Upper lobe of right lung (tissue), 1 donor: ENCODE data around the gene NOA1. TPM values are rescaled to one million over a fixed set of nuclear protein-coding genes. Genes with fewer than 3 reads are reported as not detected.

Experiments used
- ATAC-seq: fragments of 200-7000 bp; cut with Tn5 transposase; one replicate; pipeline ENCODE4 v1.9.1; 2020; ENCODE audit warnings: mild to moderate bottlenecking, moderate library complexity
- DNase-seq: peaks from one replicate; pipeline ENCODE4 v3.0.0-alpha.2; 2020
- H3K27ac ChIP-seq: fragments of 200-600 bp; one replicate; pipeline ENCODE4 v1.8.0; 2022
- H3K27me3 ChIP-seq: fragments of 200-600 bp; one replicate; pipeline ENCODE4 v1.8.0; 2022; ENCODE audit warnings: mild to moderate bottlenecking
- H3K36me3 ChIP-seq: fragments of 200-600 bp; one replicate; pipeline ENCODE4 v1.8.0; 2022
- H3K4me1 ChIP-seq: fragments of 200-600 bp; one replicate; pipeline ENCODE4 v1.8.0; 2022
- H3K4me3 ChIP-seq: fragments of 200-600 bp; one replicate; pipeline ENCODE4 v1.8.0; 2022; ENCODE audit warnings: mild to moderate bottlenecking
- H3K9me3 ChIP-seq: fragments of 200-600 bp; one replicate; pipeline ENCODE4 v1.8.0; 2022
- CTCF ChIP-seq: fragments of 200-600 bp; IDR thresholded peaks from one replicate; pipeline ENCODE4 v1.8.0; 2022; ENCODE audit warnings: antibody characterized with exemption
- intact Hi-C: fragments of 100-400 bp; cut with DNase I; formaldehyde crosslinking; loops from one replicate; pipeline ENCODE4 v1.11.0; 2022
- total RNA-seq: library from RNA; stranded (reverse); fragmentation: NEBNext Ultra II Directional; extraction: Animal tissue kit (Norgen Biotek cat#: 25700); gene quantifications from one replicate; pipeline ENCODE4 v1.2.1, GENCODE V29; 2021
- donor health status: DM: no; HTN: yes; CAD: no; lungs with severe emphysema.

Gene NOA1
- total RNA-seq, 1 donor from 2014 or later, result 14.5 TPM

GRCh38 chr4:56999751-57000150 lies 22.3 kb upstream of the NOA1 start:
- no peak for TF ChIP-seq CTCF
- ATAC-seq (no peak), DNase-seq (no peak)
- Histone ChIP-seq H3K4me3 (no peak overlapping the region), H3K4me1 (no peaks in the 10 kb centered on the region), H3K9me3 (no peaks in the 10 kb centered on the region), H3K27ac (no peak overlapping the region), H3K36me3 (peaks cover 81% of the 10 kb centered on the region), H3K27me3 (no peaks in the 10 kb centered on the region)
- intact Hi-C loops, result no loop called here

GRCh38 chr4:56995525-56995924 lies 18.1 kb upstream of the NOA1 start:
- intact Hi-C loops, result no loop called here
- Histone ChIP-seq H3K27ac (no peak overlapping the region), H3K27me3 (no peaks in the 10 kb centered on the region), H3K36me3 (peaks cover 84% of the 10 kb centered on the region), H3K4me1 (no peaks in the 10 kb centered on the region), H3K9me3 (no peaks in the 10 kb centered on the region), H3K4me3 (no peak overlapping the region)
- DNase-seq (no peak), ATAC-seq (peak; percentile 53)
- TF ChIP-seq CTCF, result no peak

- Histone ChIP-seq H3K4me3 (no peak overlapping the region), H3K27ac (no peak overlapping the region), H3K4me1 (no peaks in the 10 kb centered on the region), H3K9me3 (no peaks in the 10 kb centered on the region), H3K36me3 (peaks cover 92% of the 10 kb centered on the region), H3K27me3 (no peaks in the 10 kb centered on the region)
- no peak for TF ChIP-seq CTCF
- intact Hi-C loops, result no loop called here
- DNase-seq (no peak), ATAC-seq (no peak)
These were observed 12.9 kb upstream of the NOA1 start for GRCh38 chr4:56990109-56990905.

GRCh38 chr4:56986952-56987351 lies 9.5 kb upstream of the NOA1 start:
- Histone ChIP-seq H3K36me3 (peaks cover 63% of the 10 kb centered on the region), H3K4me1 (peaks cover 7% of the 10 kb centered on the region), H3K9me3 (no peaks in the 10 kb centered on the region), H3K27me3 (no peaks in the 10 kb centered on the region), H3K4me3 (no peak overlapping the region), H3K27ac (no peak overlapping the region)
- ATAC-seq (no peak), DNase-seq (no peak)
- intact Hi-C loops, result no loop called here
- TF ChIP-seq CTCF, result no peak

- ATAC-seq, result no peak
- peaks cover 14% of the 10 kb centered on the region for H3K4me1 ChIP-seq
- no peak for TF ChIP-seq CTCF
- peaks cover 55% of the 10 kb centered on the region for H3K36me3 ChIP-seq
- no peaks in the 10 kb centered on the region for H3K9me3 ChIP-seq
- no peaks in the 10 kb centered on the region for H3K27me3 ChIP-seq
- no peak overlapping the region for H3K4me3 ChIP-seq
- H3K27ac ChIP-seq, result no peak overlapping the region
- intact Hi-C loops, result no loop called here
- DNase-seq, result no peak
These were observed 8.8 kb upstream of the NOA1 start for GRCh38 chr4:56986192-56986591.
